HFFc6 (cell line): ENCODE measurements around the gene ASB13. TPM values are rescaled to one million over a fixed set of nuclear protein-coding genes. Genes with fewer than 3 reads are reported as not detected.
A peak's percentile ranks its signal among the peaks of the same experiment; 100 is the strongest.

Source experiments
- DNase-seq: peaks from one replicate; pipeline ENCODE4 v3.0.0-alpha.2; 2018
- H3K27ac Mint-ChIP-seq: 2 replicates; pipeline ENCODE4 v1.8.0; 2020; ENCODE audit warnings: mild to moderate bottlenecking, mixed read lengths
- H3K27me3 Mint-ChIP-seq: 2 replicates; pipeline ENCODE4 v1.8.0; 2021; ENCODE audit warnings: mild to moderate bottlenecking, moderate library complexity, mixed read lengths; ENCODE audit not compliant: insufficient read depth
- H3K36me3 Mint-ChIP-seq: 2 replicates; pipeline ENCODE4 v1.8.0; 2021; ENCODE audit warnings: low read depth, mixed read lengths
- H3K4me1 Mint-ChIP-seq: 2 replicates; pipeline ENCODE4 v1.8.0; 2020; ENCODE audit warnings: low read depth, mixed read lengths
- H3K4me3 Mint-ChIP-seq: 2 replicates; pipeline ENCODE4 v1.8.0; 2020; ENCODE audit warnings: mild to moderate bottlenecking, moderate library complexity, mixed read lengths
- H3K9me3 Mint-ChIP-seq: 2 replicates; pipeline ENCODE4 v1.8.0; 2020; ENCODE audit warnings: mild to moderate bottlenecking, mixed read lengths
- CTCF ChIP-seq: fragments of 200-600 bp; sonication (generic); IDR thresholded peaks from 2 replicates; pipeline ENCODE4 v1.5.0; 2021; ENCODE audit warnings: antibody characterized with exemption, mild to moderate bottlenecking
- total RNA-seq, 6 experiments: library from RNA; stranded (reverse); fragmentation: NEBNext Ultra II Directional; extraction: Animal tissue kit (Norgen Biotek cat#: 25700); gene quantifications; 2 replicates in 1 of 6; 3 replicates in 5 of 6; pipeline ENCODE4 v1.2.3, GENCODE V29; 2021

The ASB13 gene
- total RNA-seq, 6 experiments from 2014 or later, result 7.8 to 10.1 (median 9.1) TPM

- H3K27ac Mint-ChIP-seq, result no peak overlapping the region
- peaks cover 10% of the 10 kb centered on the region; the same call in 1 of the 2 replicates for H3K36me3 Mint-ChIP-seq
- peaks cover 6% of the 10 kb centered on the region for H3K27me3 Mint-ChIP-seq
- no peak overlapping the region for H3K4me3 Mint-ChIP-seq
- no peak for DNase-seq
- H3K9me3 Mint-ChIP-seq, result no peaks in the 10 kb centered on the region
- H3K4me1 Mint-ChIP-seq, result peaks cover 14% of the 10 kb centered on the region
- TF ChIP-seq CTCF, result 0 out of 2 replicates have a peak, but pooled peaks have one; percentile 16
Observed at GRCh38 chr10:5606864-5607263, 59.5 kb downstream of the ASB13 start.

- H3K36me3 Mint-ChIP-seq, result peaks cover 10% of the 10 kb centered on the region; the same call in 1 of the 2 replicates
- no peak overlapping the region for H3K27ac Mint-ChIP-seq
- no peaks in the 10 kb centered on the region for H3K9me3 Mint-ChIP-seq
- H3K27me3 Mint-ChIP-seq, result peaks cover 6% of the 10 kb centered on the region
- TF ChIP-seq CTCF, result no peak
- H3K4me1 Mint-ChIP-seq, result peaks cover 12% of the 10 kb centered on the region
- no peak for DNase-seq
- no peak overlapping the region for H3K4me3 Mint-ChIP-seq
Observed at GRCh38 chr10:5606321-5606720, 60.1 kb downstream of the ASB13 start.

DNA sequence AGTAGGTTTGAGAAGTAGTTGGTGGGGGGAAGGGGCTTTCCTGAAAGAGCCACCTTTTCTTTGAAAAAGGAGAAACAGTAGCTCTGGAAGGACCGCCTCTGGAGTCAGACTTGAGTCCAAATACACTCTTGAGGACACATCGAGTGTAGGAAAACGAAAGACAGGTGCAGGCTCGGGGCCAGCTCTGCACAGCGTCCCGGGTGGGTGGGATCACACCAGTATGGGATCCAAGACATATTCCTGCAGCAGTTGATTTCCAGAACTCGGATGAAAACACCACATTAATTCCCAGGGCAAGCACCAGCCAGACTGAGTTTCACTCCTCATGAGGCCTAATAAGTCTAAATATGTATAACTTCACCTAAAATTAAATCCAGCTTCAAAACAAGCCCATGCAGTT is 61.4 kb downstream of the ASB13 start:
- Mint-ChIP-seq H3K36me3 (peaks cover 10% of the 10 kb centered on the region; the same call in 1 of the 2 replicates), H3K4me1 (peaks cover 17% of the 10 kb centered on the region), H3K27me3 (peaks cover 4% of the 10 kb centered on the region)

DNA sequence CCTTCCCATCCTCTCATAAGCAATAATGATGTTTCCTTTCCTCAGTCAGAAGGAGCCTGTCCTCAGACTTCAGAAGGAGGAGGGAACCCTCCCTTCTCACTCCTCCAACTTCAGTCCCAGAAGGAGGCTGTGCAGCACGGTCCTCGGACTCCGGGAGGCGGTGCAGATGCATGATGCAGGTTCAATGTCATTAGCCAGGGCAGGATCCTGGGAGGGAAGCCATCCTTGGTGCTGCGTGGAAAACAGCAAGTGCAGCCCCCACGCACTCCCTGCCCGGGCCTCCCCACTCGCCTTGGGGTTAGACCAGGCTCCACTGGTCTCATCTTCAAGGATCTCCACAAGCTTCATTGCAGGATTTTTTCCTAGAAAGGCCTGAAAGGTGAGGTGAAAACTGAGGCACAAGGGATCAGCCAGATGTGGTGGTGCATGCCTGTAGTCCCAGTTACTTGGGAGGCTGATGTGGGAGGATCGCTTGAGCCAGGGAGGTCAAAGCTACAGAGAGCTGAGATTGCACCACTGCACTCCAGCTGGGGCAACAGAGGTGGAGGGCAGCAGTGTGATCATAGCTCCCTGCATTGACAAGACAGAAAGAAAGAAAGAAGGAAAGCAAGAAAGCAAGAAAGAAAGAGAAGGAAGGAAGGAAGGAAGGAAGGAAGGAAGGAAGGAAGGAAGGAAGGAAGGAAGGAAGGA is 62.0 kb downstream of the ASB13 start:
- no peak for DNase-seq
- no peak overlapping the region for H3K4me3 Mint-ChIP-seq
- peaks cover 14% of the 10 kb centered on the region for H3K4me1 Mint-ChIP-seq
- H3K27ac Mint-ChIP-seq, result no peak overlapping the region
- TF ChIP-seq CTCF, result no peak
- peaks cover 4% of the 10 kb centered on the region for H3K27me3 Mint-ChIP-seq
- H3K9me3 Mint-ChIP-seq, result no peaks in the 10 kb centered on the region
- H3K36me3 Mint-ChIP-seq, result peaks cover 10% of the 10 kb centered on the region; the same call in 1 of the 2 replicates

More for the DNA sequence above, 61.4 kb downstream of the ASB13 start:
- H3K4me3 Mint-ChIP-seq, result no peak overlapping the region
- H3K27ac Mint-ChIP-seq, result no peak overlapping the region
- H3K9me3 Mint-ChIP-seq, result no peaks in the 10 kb centered on the region
- TF ChIP-seq CTCF, result no peak
- no peak for DNase-seq

GRCh38 chr10:5603848-5604170 is 62.6 kb downstream of the ASB13 start:
- H3K27ac Mint-ChIP-seq, result no peak overlapping the region
- no peak for TF ChIP-seq CTCF
- no peaks in the 10 kb centered on the region for H3K9me3 Mint-ChIP-seq
- H3K27me3 Mint-ChIP-seq, result peaks cover 2% of the 10 kb centered on the region
- H3K36me3 Mint-ChIP-seq, result peaks cover 10% of the 10 kb centered on the region; the same call in 1 of the 2 replicates
- H3K4me3 Mint-ChIP-seq, result no peak overlapping the region
- DNase-seq, result no peak
- H3K4me1 Mint-ChIP-seq, result peaks cover 14% of the 10 kb centered on the region
